ENCODE data around the gene ADAMTS13. TPM values are rescaled to one million over a fixed set of nuclear protein-coding genes. Genes with fewer than 3 reads are reported as not detected.

Gene ADAMTS13
- total RNA-seq, 1 donor from 2014 or later, result 21.4 TPM

DNA sequence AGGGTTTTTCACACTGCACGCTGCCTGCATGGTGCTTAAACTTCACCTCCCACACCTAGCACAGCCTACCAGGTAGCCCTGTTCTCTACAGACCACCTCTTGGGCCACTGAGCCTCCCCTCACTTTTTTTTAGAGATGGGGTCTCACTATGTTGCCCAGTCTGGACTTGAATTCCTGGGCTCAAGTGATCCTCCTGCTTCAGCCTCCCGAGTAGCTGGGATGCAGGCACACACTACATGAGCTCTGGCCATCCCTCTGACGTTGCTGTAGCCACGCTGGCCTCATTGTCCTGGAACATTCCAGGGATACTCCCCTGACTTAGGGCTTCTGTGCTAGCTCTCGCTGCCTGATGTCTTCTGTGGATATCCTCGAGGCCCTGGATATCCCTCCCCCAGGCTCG lies 30.4 kb downstream of the ADAMTS13 start:
- DNase-seq (ENCODE audit: low spot score) (no peak), ATAC-seq (no peak)

DNA sequence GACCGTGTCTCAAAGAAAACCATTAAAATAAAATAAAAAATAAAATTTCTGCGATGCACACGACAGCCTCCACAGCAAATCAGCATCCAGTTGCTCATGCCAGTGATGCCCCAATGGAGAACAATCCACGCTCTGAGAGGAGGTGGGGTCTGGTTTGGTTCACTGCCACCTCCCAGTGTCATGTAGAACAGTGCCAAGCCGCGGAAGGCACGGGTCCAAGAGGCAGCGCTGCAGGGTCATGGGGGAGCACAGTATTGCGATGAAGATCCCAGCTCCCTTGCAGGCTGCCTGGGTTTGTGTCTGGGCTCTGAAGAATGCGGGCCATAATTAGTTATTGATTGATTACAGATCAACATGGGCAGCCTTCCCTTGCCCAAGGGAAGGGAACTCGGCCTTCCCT lies 31.5 kb downstream of the ADAMTS13 start:
- ATAC-seq, result no peak

DNA sequence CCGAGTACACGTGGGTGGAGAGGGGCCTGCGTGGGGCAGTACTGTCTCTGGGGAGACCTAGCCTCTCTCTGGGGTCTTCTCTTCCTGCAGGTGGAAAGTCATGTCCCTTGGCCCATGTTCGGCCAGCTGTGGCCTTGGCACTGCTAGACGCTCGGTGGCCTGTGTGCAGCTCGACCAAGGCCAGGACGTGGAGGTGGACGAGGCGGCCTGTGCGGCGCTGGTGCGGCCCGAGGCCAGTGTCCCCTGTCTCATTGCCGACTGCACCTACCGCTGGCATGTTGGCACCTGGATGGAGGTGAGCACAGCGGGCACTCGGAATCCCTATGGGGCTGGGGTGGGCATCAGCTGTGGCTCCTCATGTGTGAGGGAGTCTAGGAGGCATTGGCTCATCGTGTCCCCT lies 32.2 kb downstream of the ADAMTS13 start:
- no peak for DNase-seq (ENCODE audit: low spot score)
- ATAC-seq, result no peak

More for the DNA sequence above, 31.5 kb downstream of the ADAMTS13 start:
- DNase-seq (ENCODE audit: low spot score), result no peak

DNA sequence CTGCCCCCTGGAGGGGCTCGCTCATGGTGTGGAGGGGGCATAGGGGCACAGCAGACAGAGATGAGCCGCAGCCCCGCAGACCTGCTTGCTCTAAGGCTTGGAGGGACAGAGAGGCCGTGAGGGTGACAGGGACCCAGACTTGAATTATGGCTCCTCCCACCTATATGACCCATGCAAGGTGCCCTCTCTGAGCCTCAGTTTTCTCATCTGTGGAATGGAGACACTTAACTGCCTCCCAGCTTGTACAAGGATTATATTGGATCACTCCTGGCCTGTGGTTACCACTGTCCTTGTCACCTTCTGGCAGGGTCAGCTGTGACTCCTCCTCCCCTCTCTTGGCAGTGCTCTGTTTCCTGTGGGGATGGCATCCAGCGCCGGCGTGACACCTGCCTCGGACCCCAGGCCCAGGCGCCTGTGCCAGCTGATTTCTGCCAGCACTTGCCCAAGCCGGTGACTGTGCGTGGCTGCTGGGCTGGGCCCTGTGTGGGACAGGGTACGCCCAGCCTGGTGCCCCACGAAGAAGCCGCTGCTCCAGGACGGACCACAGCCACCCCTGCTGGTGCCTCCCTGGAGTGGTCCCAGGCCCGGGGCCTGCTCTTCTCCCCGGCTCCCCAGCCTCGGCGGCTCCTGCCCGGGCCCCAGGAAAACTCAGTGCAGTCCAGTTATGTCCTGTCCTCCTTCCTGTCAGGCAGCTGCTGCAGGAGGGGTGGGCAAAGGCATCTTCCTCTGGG lies 32.9 kb downstream of the ADAMTS13 start:
- ATAC-seq, result no peak
- no peak for DNase-seq (ENCODE audit: low spot score)

DNA sequence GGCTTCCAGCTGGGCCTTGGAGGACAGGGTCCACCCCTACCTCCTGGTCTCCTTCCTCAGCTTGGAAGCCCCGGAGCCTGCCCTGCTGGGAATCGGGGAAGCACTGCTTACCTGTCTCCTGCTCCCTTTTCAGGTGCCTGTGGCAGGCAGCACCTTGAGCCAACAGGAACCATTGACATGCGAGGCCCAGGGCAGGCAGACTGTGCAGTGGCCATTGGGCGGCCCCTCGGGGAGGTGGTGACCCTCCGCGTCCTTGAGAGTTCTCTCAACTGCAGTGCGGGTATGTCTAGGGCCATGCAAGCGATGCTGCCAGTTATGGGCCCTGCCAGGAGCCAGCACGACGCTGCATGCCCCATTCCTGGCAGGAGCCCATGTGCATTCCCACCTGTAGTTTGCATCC lies 33.8 kb downstream of the ADAMTS13 start:
- no peak for DNase-seq (ENCODE audit: low spot score)
- ATAC-seq, result no peak

- DNase-seq (ENCODE audit: low spot score), result no peak
These were observed 34.2 kb downstream of the ADAMTS13 start for GRCh38 chr9:133456409-133456808.

GRCh38 chr9:133457233-133457632 lies 35.1 kb downstream of the ADAMTS13 start:
- ATAC-seq, result no peak
- DNase-seq (ENCODE audit: low spot score), result no peak

More at GRCh38 chr9:133456409-133456808, 34.2 kb downstream of the ADAMTS13 start:
- ATAC-seq, result no peak

- DNase-seq (ENCODE audit: low spot score) (no peak), ATAC-seq (no peak)
These were observed 35.6 kb downstream of the ADAMTS13 start for GRCh38 chr9:133457748-133458147.

- no peak for ATAC-seq
- no peak for DNase-seq (ENCODE audit: low spot score)
These were observed 36.6 kb downstream of the ADAMTS13 start for GRCh38 chr9:133458643-133459312.

- ATAC-seq (peak; percentile 82), DNase-seq (ENCODE audit: low spot score) (peak; percentile 98)
These were observed 37.6 kb downstream of the ADAMTS13 start, which contains the start of gene CACFD1 for GRCh38 chr9:133459476-133460404. Gene CACFD1, plus strand, starts transcription at chr9:133459978. Its CDS starts 89 bp downstream, at chr9:133460067.

GRCh38 chr9:133460405-133461175 lies 38.4 kb downstream of the ADAMTS13 start:
- ATAC-seq, result peak; percentile 65
- DNase-seq (ENCODE audit: low spot score), result peak; percentile 95

- peak; percentile 30 for ATAC-seq
- DNase-seq (ENCODE audit: low spot score), result peak; percentile 75
These were observed 39.8 kb downstream of the ADAMTS13 start for GRCh38 chr9:133461975-133462374.

- no peak for ATAC-seq
- DNase-seq (ENCODE audit: low spot score), result no peak
These were observed 41.2 kb downstream of the ADAMTS13 start for GRCh38 chr9:133463234-133463863.

GRCh38 chr9:133463864-133464615 lies 41.9 kb downstream of the ADAMTS13 start:
- no peak for ATAC-seq
- no peak for DNase-seq (ENCODE audit: low spot score)

GRCh38 chr9:133464638-133465037 lies 42.5 kb downstream of the ADAMTS13 start:
- no peak for DNase-seq (ENCODE audit: low spot score)
- ATAC-seq, result no peak

DNA sequence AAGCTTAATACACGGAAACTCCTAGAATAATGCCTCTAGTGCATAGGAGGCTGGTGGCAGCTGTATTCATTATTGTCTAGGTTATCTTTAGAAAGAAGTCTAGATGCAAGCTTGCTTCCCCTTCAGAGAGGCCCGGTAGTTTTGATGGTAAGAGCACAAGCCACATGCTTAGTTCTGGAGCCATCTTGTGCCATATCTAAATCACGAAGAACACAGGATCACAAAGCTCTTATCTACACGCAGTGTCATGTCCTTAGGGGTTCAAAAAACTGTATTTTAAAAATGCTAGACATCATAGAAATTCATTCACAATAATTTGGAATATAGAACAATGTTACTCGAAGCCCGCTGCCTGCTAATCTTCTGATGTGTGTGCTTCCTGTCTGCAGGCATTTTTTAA lies 43.8 kb downstream of the ADAMTS13 start:
- DNase-seq (ENCODE audit: low spot score) (no peak), ATAC-seq (no peak)

DNA sequence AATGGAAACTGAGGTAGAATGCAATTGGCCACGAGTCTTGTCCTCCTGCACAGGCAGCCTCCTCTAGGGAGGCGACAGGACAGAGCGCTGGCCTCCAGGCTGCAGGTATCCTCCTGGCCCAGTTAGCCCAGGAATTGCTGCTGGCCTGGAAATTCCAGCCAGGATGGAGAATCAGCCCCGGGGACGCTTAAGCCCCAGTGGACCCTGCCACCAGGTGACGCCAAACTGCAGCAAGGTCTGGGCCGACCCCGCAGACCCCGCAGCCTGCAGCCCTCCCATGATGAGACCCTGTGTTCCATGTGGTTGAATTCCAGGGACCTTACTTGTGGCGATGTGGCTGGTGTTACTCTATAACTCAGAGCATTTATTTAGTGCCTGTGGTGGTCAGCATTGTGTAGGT lies 44.9 kb downstream of the ADAMTS13 start:
- no peak for ATAC-seq
- no peak for DNase-seq (ENCODE audit: low spot score)

DNA sequence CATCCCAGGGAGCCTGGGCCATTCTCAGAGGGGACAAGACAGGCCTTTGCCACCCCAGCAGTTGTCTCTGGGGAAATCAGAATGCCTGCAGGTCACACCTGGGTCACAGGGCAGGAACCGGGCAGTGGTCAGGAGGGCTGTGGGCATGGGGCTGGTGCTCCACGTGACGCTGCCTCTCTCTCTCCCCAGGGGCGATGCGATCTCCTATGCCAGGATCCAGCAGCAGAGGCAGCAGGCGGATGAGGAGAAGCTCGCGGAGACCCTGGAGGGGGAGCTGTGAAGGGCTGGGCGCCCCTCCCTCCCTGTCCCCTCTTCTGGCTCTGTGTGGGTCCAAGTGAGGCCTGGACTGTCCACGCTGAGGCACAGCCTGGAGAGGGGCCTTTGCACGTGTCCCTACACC lies 46.2 kb downstream of the ADAMTS13 start:
- ATAC-seq, result no peak
- no peak for DNase-seq (ENCODE audit: low spot score)

DNA sequence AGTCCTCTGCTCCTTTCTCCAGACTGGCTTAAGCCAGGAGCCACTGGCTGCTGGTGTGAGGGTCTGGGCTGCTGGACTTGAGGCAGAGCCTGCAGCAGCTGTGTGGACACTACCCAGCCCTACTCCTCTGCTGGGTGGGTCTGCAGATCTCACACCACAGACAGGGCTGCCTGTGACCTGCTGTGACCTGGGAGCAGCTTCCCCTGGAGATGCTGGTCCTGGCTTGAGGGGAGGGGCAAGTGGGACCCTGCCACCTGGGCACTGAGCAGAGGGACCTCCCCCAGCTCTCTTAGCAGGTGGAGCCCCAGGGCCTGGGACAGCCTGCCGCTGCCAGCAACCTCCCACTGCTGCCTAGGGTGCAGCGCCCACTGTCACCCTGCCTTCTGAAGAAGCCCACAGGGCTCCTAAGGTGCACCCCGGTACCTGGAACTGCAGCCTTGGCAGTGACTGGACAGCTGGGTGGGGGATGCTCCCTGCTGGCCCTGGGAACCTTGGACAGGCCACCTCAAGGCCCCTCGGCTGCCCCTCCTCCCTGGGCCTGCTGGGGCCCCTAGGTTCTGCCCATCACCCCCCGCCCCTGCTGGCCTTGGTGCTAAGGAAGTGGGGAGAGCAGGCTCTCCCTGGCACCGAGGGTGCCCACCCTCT lies 46.7 kb downstream of the ADAMTS13 start:
- DNase-seq (ENCODE audit: low spot score) (no peak), ATAC-seq (no peak)
